Common myeloid progenitor, CD34-positive (primary cell): Measurements from ENCODE around the gene CDH15.

Experiments used
- CTCF ChIA-PET: fragments of 350-600 bp; sonication (Branson Sonifier 250); formaldehyde crosslinking; loops from one replicate; lab custom pipeline; 2021; ENCODE audit warnings: antibody characterized with exemption; lab: Charles Lee
- POLR2A ChIA-PET: fragments of 350-600 bp; sonication (Branson Sonifier 250); formaldehyde crosslinking; loops from one replicate; lab custom pipeline; 2021; ENCODE audit warnings: antibody characterized with exemption; lab: Charles Lee
- DNase-seq, 3 donors: peaks; one replicate each; pipeline versions ENCODE4 v3.0.0 to v3.0.0-alpha.2; 2013
- H3K27ac ChIP-seq, 2 experiments: 1 replicate in 1 of 2; 2 replicates in 1 of 2; pipeline ENCODE4 v1.7.0; 2013; ENCODE audit warnings: inconsistent platforms in 2 of 2, low read length in 2 of 2, mild to moderate bottlenecking in 2 of 2, low read depth in 1 of 2, moderate library complexity in 1 of 2; ENCODE audit not compliant: severe bottlenecking in 2 of 2, insufficient read depth in 1 of 2, poor library complexity in 1 of 2
- H3K27me3 ChIP-seq, 5 experiments: replicated peaks in 2 of 5; 1 replicate in 3 of 5; 2 replicates in 2 of 5; pipeline versions ENCODE4 v1.6.1 to v1.7.0; 2013; ENCODE audit warnings: low read length in 4 of 5, mild to moderate bottlenecking in 2 of 5, moderate library complexity in 2 of 5, inconsistent platforms in 1 of 5; ENCODE audit not compliant: insufficient read depth in 5 of 5, control insufficient read depth in 4 of 5
- H3K36me3 ChIP-seq, 4 experiments: 1 replicate in 2 of 4; 2 replicates in 2 of 4; pipeline versions ENCODE4 v1.6.1 to v1.7.0; 2013; ENCODE audit warnings: low read length in 3 of 4, control low read depth in 1 of 4, mild to moderate bottlenecking in 1 of 4; ENCODE audit not compliant: control insufficient read depth in 4 of 4, insufficient read depth in 4 of 4
- H3K4me1 ChIP-seq, 4 experiments: 1 replicate in 3 of 4; 2 replicates in 1 of 4; pipeline versions ENCODE4 v1.6.1 to v1.7.1; 2013; ENCODE audit warnings: low read length in 3 of 4, mild to moderate bottlenecking in 3 of 4, control low read depth in 1 of 4, inconsistent platforms in 1 of 4, moderate library complexity in 1 of 4; ENCODE audit not compliant: control insufficient read depth in 4 of 4, insufficient read depth in 4 of 4; ENCODE audit errors: control extremely low read depth in 1 of 4
- H3K4me3 ChIP-seq, 7 experiments: 1 replicate in 4 of 7; 2 replicates in 3 of 7; pipeline versions ENCODE4 v1.5.1 to v1.7.0; 2013; ENCODE audit warnings: mild to moderate bottlenecking in 7 of 7, low read length in 6 of 7, moderate library complexity in 6 of 7, inconsistent platforms in 2 of 7, low read depth in 2 of 7, control low read depth in 1 of 7; ENCODE audit not compliant: insufficient read depth in 4 of 7, control insufficient read depth in 1 of 7; ENCODE audit errors: extremely low read depth in 1 of 7
- H3K9me3 ChIP-seq, 5 experiments: 1 replicate in 4 of 5; 2 replicates in 1 of 5; pipeline versions ENCODE4 v1.6.1 to v1.7.1; 2013; ENCODE audit warnings: low read length in 4 of 5, mild to moderate bottlenecking in 2 of 5, inconsistent platforms in 1 of 5, low read depth in 1 of 5, moderate library complexity in 1 of 5; ENCODE audit not compliant: control insufficient read depth in 4 of 5, insufficient read depth in 2 of 5; ENCODE audit errors: control extremely low read depth in 1 of 5
- WGBS: methylation state at CpG from one replicate; pipeline ENCODE4 v1.1.5; 2013; ENCODE audit not compliant: insufficient coverage; 5-methylcytosine and 5-hydroxymethylcytosine counted together

The CDH15 gene

GRCh38 chr16:89201439-89202377, 30.2 kb downstream of the CDH15 start:
- ChIA-PET CTCF (interaction anchor here (1.6 kb wide), 1 partner anchor 15 kb away, joined by 3 read pairs; no protein-coding TSS in a partner anchor), POLR2A (interaction anchor here (0.5 kb wide), 1 partner anchor 16 kb away, joined by 3 read pairs; no protein-coding TSS in a partner anchor)
- WGBS: under 1% methylated on average over 88 of the region's 111 CpGs
- Histone ChIP-seq H3K9me3 (peaks cover 0 to 9% (median 5%) of the 10 kb centered on the region in 5 experiments), H3K36me3 (no peaks in the 10 kb centered on the region), H3K27me3 (peaks cover 15 to 78% (median 27%) of the 10 kb centered on the region in 5 experiments), H3K27ac (no peak overlapping the region), H3K4me3 (peak overlapping the region in 5 of 7 experiments; percentile 23 to 62 (median 46)), H3K4me1 (peaks cover 0 to 19% (median 16%) of the 10 kb centered on the region in 4 experiments)
- DNase-seq: peak; percentile 64 to 75 (median 74)

GRCh38 chr16:89202422-89203215, 31.1 kb downstream of the CDH15 start:
- no peaks in the 10 kb centered on the region for H3K36me3 ChIP-seq
- peak in 1 of 3 donors; percentile 13 for DNase-seq
- 31% methylated on average over 34 of the region's 49 CpGs for WGBS
- H3K4me1 ChIP-seq: peaks cover 0 to 19% (median 16%) of the 10 kb centered on the region in 4 experiments
- peaks cover 0 to 9% (median 5%) of the 10 kb centered on the region in 5 experiments for H3K9me3 ChIP-seq
- ChIA-PET CTCF (no interaction called here), POLR2A (no interaction called here)
- H3K27me3 ChIP-seq: peaks cover 15 to 71% (median 27%) of the 10 kb centered on the region in 5 experiments
- no peak overlapping the region for H3K27ac ChIP-seq
- peak overlapping the region in 4 of 7 experiments; percentile 23 to 62 (median 44) for H3K4me3 ChIP-seq

- no peaks in the 10 kb centered on the region for H3K36me3 ChIP-seq
- H3K9me3 ChIP-seq: peaks cover 0 to 4% (median 0%) of the 10 kb centered on the region in 5 experiments
- H3K4me3 ChIP-seq: no peak overlapping the region
- H3K4me1 ChIP-seq: no peaks in the 10 kb centered on the region
- H3K27ac ChIP-seq: no peak overlapping the region
- peaks cover 9 to 19% (median 13%) of the 10 kb centered on the region in 5 experiments for H3K27me3 ChIP-seq
- CTCF ChIA-PET: no interaction called here
- POLR2A ChIA-PET: no interaction called here
- DNase-seq: no peak
- 100% methylated on average over 1 of the region's 4 CpGs for WGBS
These were observed 36.4 kb downstream of the CDH15 start for GRCh38 chr16:89207993-89208392.

- ChIA-PET CTCF (interaction anchor here (1.3 to 1.4 kb wide), 2 partner anchors 22 to 425 kb away, joined by 3 to 4 read pairs; no protein-coding TSS in a partner anchor), POLR2A (no interaction called here)
- 84% methylated on average over 14 of the region's 15 CpGs for WGBS
- DNase-seq: no peak
- Histone ChIP-seq H3K9me3 (no peaks in the 10 kb centered on the region), H3K4me3 (no peak overlapping the region), H3K4me1 (no peaks in the 10 kb centered on the region), H3K27me3 (peaks cover 0 to 9% (median 2%) of the 10 kb centered on the region in 5 experiments), H3K36me3 (no peaks in the 10 kb centered on the region), H3K27ac (no peak overlapping the region)
These were observed 38.0 kb downstream of the CDH15 start for GRCh38 chr16:89209522-89210044.

- H3K27ac ChIP-seq: no peak overlapping the region
- H3K9me3 ChIP-seq: no peaks in the 10 kb centered on the region
- H3K27me3 ChIP-seq: peaks cover 0 to 9% (median 0%) of the 10 kb centered on the region in 5 experiments
- H3K36me3 ChIP-seq: no peaks in the 10 kb centered on the region
- WGBS: 93% methylated on average over 7 of the region's 11 CpGs
- POLR2A ChIA-PET: no interaction called here
- no peak for DNase-seq
- H3K4me3 ChIP-seq: no peak overlapping the region
- H3K4me1 ChIP-seq: no peaks in the 10 kb centered on the region
- CTCF ChIA-PET: interaction anchor here (0.8 to 1.4 kb wide), 4 partner anchors 23 to 464 kb away, joined by 3 to 4 read pairs (median 4); no protein-coding TSS in a partner anchor
These were observed 38.8 kb downstream of the CDH15 start for GRCh38 chr16:89210165-89210903.

GRCh38 chr16:89210904-89211515, 39.5 kb downstream of the CDH15 start:
- WGBS: 78% methylated on average over 14 of the region's 15 CpGs
- H3K4me1 ChIP-seq: peaks cover 0 to under 1% (median 0%) of the 10 kb centered on the region in 4 experiments
- H3K4me3 ChIP-seq: no peak overlapping the region
- POLR2A ChIA-PET: no interaction called here
- H3K27ac ChIP-seq: no peak overlapping the region
- no peaks in the 10 kb centered on the region for H3K36me3 ChIP-seq
- H3K9me3 ChIP-seq: no peaks in the 10 kb centered on the region
- DNase-seq: no peak
- CTCF ChIA-PET: interaction anchor here (0.6 to 1.4 kb wide), 4 partner anchors 44 to 466 kb away, joined by 3 to 4 read pairs (median 3); no protein-coding TSS in a partner anchor
- peaks cover 0 to 9% (median 0%) of the 10 kb centered on the region in 5 experiments for H3K27me3 ChIP-seq
